K562 (cell line): Measurements from ENCODE around the gene DNAJC25. TPM values are rescaled to one million over a fixed set of nuclear protein-coding genes. Genes with fewer than 3 reads are reported as not detected.
A peak's percentile ranks its signal among the peaks of the same experiment; 100 is the strongest.

ENCODE experiments used
- ATAC-seq: fragments of 200-7000 bp; cut with Tn5 transposase; 3 replicates; pipeline ENCODE4 v1.9.1; 2020; ENCODE audit warnings: moderate library complexity
- BruUV-seq: library from RNA; stranded (reverse); fragments of 400-500 nt; replicated peaks from 2 replicates; lab custom pipeline; 2021; lab: Mats Ljungman, UMichigan
- CTCF ChIA-PET: fragments of 300-600 bp; formaldehyde crosslinking; extraction: SDS; loops from one replicate; lab custom pipeline; 2021; ENCODE audit warnings: low intra/inter-chr PET ratio; lab: Yijun Ruan, JAX
- POLR2A ChIA-PET: fragments of 300-600, 350-650 bp; sonication (Branson Sonifier 250); formaldehyde crosslinking; extraction: SDS; loops from one replicate; lab custom pipeline; 2021; ENCODE audit warnings: antibody characterized with exemption, inconsistent platforms; lab: Yijun Ruan, JAX
- DNase-seq, 4 experiments: peaks; one replicate each; pipeline versions ENCODE4 v3.0.0 to v3.0.0-alpha.2; 2011 to 2018; ENCODE audit warnings: low spot score in 3 of 4, mixed read lengths in 3 of 4; ENCODE audit errors: extremely low read depth in 1 of 4
- FAIRE-seq: peaks from 2 replicates; lab custom pipeline; 2011; peaks lifted over from hg19 to GRCh38; lab: Jason Lieb, UNC
- H2AFZ ChIP-seq: 2 replicates; pipeline ENCODE4 v1.6.0; 2011; ENCODE audit warnings: low read depth, low read length, control low read depth, inconsistent platforms
- H3K27ac ChIP-seq: fragments of 200-600 bp; 3 replicates; pipeline ENCODE4 v1.8.0; 2011; ENCODE audit warnings: low read depth, mild to moderate bottlenecking, control low read depth, inconsistent platforms, low read length, moderate library complexity, mixed read lengths; ENCODE audit errors: extremely low read depth
- H3K27me3 ChIP-seq, 2 experiments: fragments of 300-600 bp in 1 of 2; 2 replicates in 1 of 2; 3 replicates in 1 of 2; pipeline versions ENCODE4 v1.6.0 to v1.8.0; 2011; ENCODE audit warnings: inconsistent platforms in 2 of 2, low read length in 2 of 2, mild to moderate bottlenecking in 1 of 2, mixed read lengths in 1 of 2, moderate library complexity in 1 of 2; ENCODE audit not compliant: control insufficient read depth in 2 of 2, insufficient read depth in 2 of 2
- H3K36me3 ChIP-seq: fragments of 300-600 bp; 3 replicates; pipeline ENCODE4 v1.8.0; 2011; ENCODE audit warnings: mild to moderate bottlenecking, low read length, inconsistent platforms; ENCODE audit not compliant: control insufficient read depth, insufficient read depth
- H3K4me1 ChIP-seq, 2 experiments: fragments of 200-600 bp in 1 of 2; replicated peaks in 1 of 2; 2 replicates in 1 of 2; 3 replicates in 1 of 2; pipeline versions ENCODE4 v1.5.1 to v1.8.0; 2011; ENCODE audit warnings: inconsistent platforms in 2 of 2, low read length in 2 of 2, mild to moderate bottlenecking in 1 of 2, mixed read lengths in 1 of 2, moderate library complexity in 1 of 2; ENCODE audit not compliant: control insufficient read depth in 2 of 2, insufficient read depth in 2 of 2
- H3K4me2 ChIP-seq: 2 replicates; pipeline ENCODE4 v1.6.1; 2011; ENCODE audit warnings: low read length, control low read depth, inconsistent platforms, mixed read lengths; ENCODE audit not compliant: insufficient read depth
- H3K4me3 ChIP-seq: fragments of 200-600 bp; sonication (generic), shearing (Covaris generic); 2 replicates; pipeline ENCODE4 v1.5.1; 2016; ENCODE audit warnings: control low read depth, inconsistent platforms
- H3K79me2 ChIP-seq: fragments of 200-600 bp; 3 replicates; pipeline ENCODE4 v1.8.0; 2011; ENCODE audit warnings: low read length, inconsistent platforms; ENCODE audit not compliant: control insufficient read depth, insufficient read depth
- H3K9ac ChIP-seq, 2 experiments: 2 replicates each; pipeline versions ENCODE4 v1.6.0 to v1.6.1; 2011; ENCODE audit warnings: low read depth in 2 of 2, low read length in 2 of 2, control low read depth in 1 of 2, inconsistent platforms in 1 of 2, mild to moderate bottlenecking in 1 of 2, mixed read lengths in 1 of 2; ENCODE audit not compliant: insufficient read depth in 1 of 2
- H3K9me1 ChIP-seq: one replicate; pipeline ENCODE4 v1.6.0; 2011; ENCODE audit warnings: inconsistent platforms, mild to moderate bottlenecking, low read length, moderate library complexity; ENCODE audit not compliant: control insufficient read depth, insufficient read depth
- H3K9me3 ChIP-seq: replicated peaks from 2 replicates; pipeline ENCODE4 v1.5.1; 2011; ENCODE audit warnings: low read depth, low read length, inconsistent platforms; ENCODE audit not compliant: control insufficient read depth, insufficient read depth
- H4K20me1 ChIP-seq: replicated peaks from 2 replicates; pipeline ENCODE4 v1.6.1; 2011; ENCODE audit warnings: low read length, inconsistent platforms, mixed read lengths; ENCODE audit not compliant: control insufficient read depth, insufficient read depth
- DMBX1 ChIP-seq: fragments of 250-450 bp; sonication (Bioruptor Pico); IDR thresholded peaks from 2 replicates; pipeline ENCODE4 v1.8.0; 2022; ENCODE audit warnings: inconsistent platforms, mild to moderate bottlenecking, moderate library complexity, borderline replicate concordance
- KAT2B ChIP-seq: IDR thresholded peaks from one replicate; pipeline ENCODE4 v1.6.1; 2012; ENCODE audit warnings: low read depth, mild to moderate bottlenecking, control low read depth, inconsistent platforms, low read length, moderate library complexity
- ZKSCAN8 ChIP-seq: fragments of 200-800 bp; sonication (Bioruptor generic); IDR thresholded peaks from 2 replicates; pipeline ENCODE4 v1.6.1; 2016; ENCODE audit warnings: missing genetic modification characterization, missing compliant biosample characterization
- ZNF316 ChIP-seq: fragments of 450-650 bp; IDR thresholded peaks from 2 replicates; pipeline ENCODE4 v1.6.1; 2016
- ZNF57 ChIP-seq: fragments of 450-650 bp; formaldehyde crosslinking; IDR thresholded peaks from 2 replicates; pipeline ENCODE4 v1.4.0; 2020; ENCODE audit warnings: mild to moderate bottlenecking, moderate library complexity
- whole genome bisulfite sequencing: fragments of 100-300 bp; shearing (Covaris generic); methylation state at CpG from one replicate; pipeline ENCODE4 v1.1.6; 2016; ENCODE audit warnings: low coverage, mixed read lengths; ENCODE audit not compliant: insufficient coverage; ENCODE audit errors: missing lambda C conversion rate; 5-methylcytosine and 5-hydroxymethylcytosine counted together
- in situ Hi-C: fragments of 300-500 bp; cut with MboI; formaldehyde crosslinking; loops from 4 replicates; pipeline ENCODE4 v1.15.0; 2018; ENCODE audit warnings: inconsistent platforms, mixed read lengths
- intact Hi-C: fragments of 100-400 bp; cut with micrococcal nuclease; formaldehyde crosslinking; loops from 2 replicates; pipeline ENCODE4 v1.14.2; 2022
- polyA plus RNA-seq, 8 experiments: library from polyadenylated mRNA; depleted of rRNA in 4 of 8; stranded (reverse) in 5 of 8; unstranded in 3 of 8; fragments of >200 nt; fragmentation: Nextera tagmentation in 2 of 8; fragmentation: Illumina TruSeq in 1 of 8; extraction: Ambion mirVana in 2 of 8; extraction: Trizol in 1 of 8; gene quantifications; 2 replicates each; pipeline versions ENCODE4 v1.2.1 to v1.2.3, GENCODE V29; 2011 to 2014; ENCODE audit warnings: inconsistent platforms in 1 of 8, missing spikeins in 1 of 8
- total RNA-seq, 7 experiments: library from RNA; depleted of rRNA in 6 of 7; stranded (reverse); fragments of >200 nt in 6 of 7; fragmentation: Illumina TruSeq in 2 of 7; extraction: Trizol in 2 of 7; gene quantifications; 2 replicates each; pipeline versions ENCODE4 v1.2.1 to v1.2.3, GENCODE V29; 2011 to 2021; ENCODE audit warnings: low replicate concordance in 1 of 7
- TF ChIP-seq, protein P1 (sequence below): fragments of 450-650 bp; conservative IDR thresholded peaks from 2 replicates; pipeline ENCODE4 v1.6.1; 2016; ENCODE audit warnings: missing genetic modification characterization, low read depth, mild to moderate bottlenecking, missing compliant biosample characterization, moderate library complexity

The DNAJC25 gene
- total and polyA plus RNA-seq, 9 of the 15 experiments (the other 6 are each of a cell fraction or from before 2014, with no cell fraction given), result 3.7 to 11.2 (median 7.1) TPM

DNA sequence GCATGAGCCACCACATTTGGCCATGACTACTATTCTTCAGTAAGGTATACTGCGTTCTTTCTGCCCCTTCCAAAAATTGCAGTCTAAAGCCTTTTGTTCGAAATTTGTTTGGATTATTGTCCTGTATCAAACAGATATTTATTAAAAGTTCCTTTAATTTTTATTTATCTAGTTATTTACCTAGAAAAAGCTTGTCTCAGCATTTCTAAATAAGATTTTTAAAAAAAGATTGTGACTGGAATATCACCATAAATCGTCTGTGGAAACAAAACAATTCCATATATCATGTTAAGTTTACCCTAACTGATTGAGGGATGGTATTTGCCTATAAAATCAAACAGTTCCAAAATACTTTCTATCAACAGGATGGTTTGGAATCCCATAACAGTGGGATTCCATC lies 45.0 kb downstream of the DNAJC25 start:
- H3K36me3 ChIP-seq, result no peaks in the 10 kb centered on the region
- intact Hi-C loops, result no loop called here
- no peak for FAIRE-seq

DNA sequence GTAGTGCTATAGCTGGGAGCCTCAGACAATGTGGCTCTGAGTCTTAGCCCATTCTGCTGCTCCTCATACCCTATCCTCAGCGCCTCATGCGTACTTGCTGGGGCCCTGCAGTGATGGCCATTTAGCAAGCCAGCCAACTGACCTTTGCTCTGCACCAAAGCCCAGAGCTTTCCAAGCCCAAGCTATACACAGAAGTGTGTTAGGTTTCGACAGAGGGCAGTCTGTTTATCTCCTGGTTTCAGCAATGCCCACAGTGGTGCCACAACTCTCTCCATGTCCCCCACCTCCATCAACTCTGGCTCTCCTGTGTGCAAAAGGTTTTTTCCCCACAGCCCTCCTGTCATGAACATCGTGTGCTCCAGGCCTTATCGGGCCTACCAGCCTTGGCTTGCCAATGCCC lies 47.2 kb downstream of the DNAJC25 start:
- TF ChIP-seq, protein P1, sequence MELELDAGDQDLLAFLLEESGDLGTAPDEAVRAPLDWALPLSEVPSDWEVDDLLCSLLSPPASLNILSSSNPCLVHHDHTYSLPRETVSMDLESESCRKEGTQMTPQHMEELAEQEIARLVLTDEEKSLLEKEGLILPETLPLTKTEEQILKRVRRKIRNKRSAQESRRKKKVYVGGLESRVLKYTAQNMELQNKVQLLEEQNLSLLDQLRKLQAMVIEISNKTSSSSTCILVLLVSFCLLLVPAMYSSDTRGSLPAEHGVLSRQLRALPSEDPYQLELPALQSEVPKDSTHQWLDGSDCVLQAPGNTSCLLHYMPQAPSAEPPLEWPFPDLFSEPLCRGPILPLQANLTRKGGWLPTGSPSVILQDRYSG (tag), result no peak
- TF ChIP-seq ZKSCAN8 (CRISPR knock-in tag) (no peak), KAT2B (no peak)
- DNase-seq (no peak), FAIRE-seq (no peak), ATAC-seq (no peak)
- H3K27ac ChIP-seq, result no peak overlapping the region
- no peak overlapping the region for H3K9ac ChIP-seq
- no peaks in the 10 kb centered on the region for H3K27me3 ChIP-seq
- H3K9me3 ChIP-seq, result no peaks in the 10 kb centered on the region
- no TSS peak for BruUV-seq
- H3K36me3 ChIP-seq, result no peaks in the 10 kb centered on the region
- 65% methylated on average over 5 of the region's 5 CpGs for WGBS
- no peak overlapping the region for H2AFZ ChIP-seq
- CTCF ChIA-PET, result no interaction called here
- POLR2A ChIA-PET, result no interaction called here
- intact Hi-C loops, result no loop called here
- no peaks in the 10 kb centered on the region for H4K20me1 ChIP-seq
- H3K79me2 ChIP-seq, result no peaks in the 10 kb centered on the region
- in situ Hi-C loops, result no loop called here
- H3K4me3 ChIP-seq, result no peak overlapping the region
- H3K9me1 ChIP-seq, result no peaks in the 10 kb centered on the region
- no peak overlapping the region for H3K4me2 ChIP-seq
- no peaks in the 10 kb centered on the region for H3K4me1 ChIP-seq

More for the DNA sequence above, 45.0 kb downstream of the DNAJC25 start:
- in situ Hi-C loops, result no loop called here
- WGBS, result 45% methylated on average over 3 of the region's 3 CpGs
- DNase-seq (no peak), ATAC-seq (no peak)
- no peak overlapping the region for H3K4me2 ChIP-seq
- no peak overlapping the region for H2AFZ ChIP-seq
- H3K79me2 ChIP-seq, result no peaks in the 10 kb centered on the region
- BruUV-seq, result no TSS peak
- H3K4me3 ChIP-seq, result no peak overlapping the region
- H3K9ac ChIP-seq, result no peak overlapping the region
- H3K27me3 ChIP-seq, result no peaks in the 10 kb centered on the region
- no peaks in the 10 kb centered on the region for H3K4me1 ChIP-seq
- ChIA-PET CTCF (no interaction called here), POLR2A (no interaction called here)
- no peaks in the 10 kb centered on the region for H3K9me1 ChIP-seq
- H4K20me1 ChIP-seq, result no peaks in the 10 kb centered on the region
- H3K9me3 ChIP-seq, result no peaks in the 10 kb centered on the region
- no peak for TF ChIP-seq ZNF57 (CRISPR knock-in tag)
- peak; percentile 58; the same call in 1 of the 2 replicates for TF ChIP-seq ZNF316
- TF ChIP-seq DMBX1 (CRISPR knock-in tag), result no peak
- H3K27ac ChIP-seq, result no peak overlapping the region
